ENCODE results near the gene PAQR5.

Gene PAQR5

GRCh38 chr15:69282104-69282743, 16.5 kb upstream of the PAQR5 start:
- TF ChIP-seq POLR2A (IDR thresholded peaks at IDR 0.05; ENCODE audit: extremely low read depth, insufficient read length) (no peak), CTCF (IDR thresholded peaks at IDR 0.05; ENCODE audit: low read depth, low read length) (no peak), MYC (IDR thresholded peaks at IDR 0.05; ENCODE audit: low read depth, low read length) (no peak)
- TF ChIP-seq, protein P1, sequence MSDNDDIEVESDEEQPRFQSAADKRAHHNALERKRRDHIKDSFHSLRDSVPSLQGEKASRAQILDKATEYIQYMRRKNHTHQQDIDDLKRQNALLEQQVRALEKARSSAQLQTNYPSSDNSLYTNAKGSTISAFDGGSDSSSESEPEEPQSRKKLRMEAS (IDR thresholded peaks at IDR 0.05; ENCODE audit: low read depth, low read length): no peak
- DNase-seq (ENCODE audit: low read depth): no peak
- no peak overlapping the region for H3K4me3 ChIP-seq (ENCODE audit: low read depth, low read length)

DNA sequence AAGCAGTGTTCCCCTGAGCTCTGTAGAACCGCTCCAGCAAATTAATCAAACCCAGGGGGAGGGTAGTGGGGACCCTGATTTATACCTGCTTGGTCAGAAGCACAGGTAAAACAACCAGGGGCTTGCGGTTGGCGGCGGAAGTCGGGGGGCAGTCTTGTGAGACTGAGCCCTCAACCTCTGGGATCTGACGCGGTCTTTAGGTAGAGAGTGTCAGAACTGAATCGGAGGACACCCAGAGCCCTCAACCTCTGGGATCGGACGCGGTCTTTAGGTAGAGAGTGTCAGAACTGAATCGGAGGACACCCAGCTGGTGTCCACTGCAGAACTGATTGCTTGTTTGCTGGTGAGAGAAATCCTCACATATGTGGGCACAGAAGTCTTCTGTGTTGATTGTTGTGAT, 12.9 kb upstream of the PAQR5 start:
- no peak overlapping the region for H3K4me3 ChIP-seq (ENCODE audit: low read depth, low read length)
- DNase-seq (ENCODE audit: low read depth): no peak
- TF ChIP-seq POLR2A (IDR thresholded peaks at IDR 0.05; ENCODE audit: extremely low read depth, insufficient read length) (no peak), CTCF (IDR thresholded peaks at IDR 0.05; ENCODE audit: low read depth, low read length) (no peak), MYC (IDR thresholded peaks at IDR 0.05; ENCODE audit: low read depth, low read length) (no peak)
- TF ChIP-seq, protein P1 (IDR thresholded peaks at IDR 0.05; ENCODE audit: low read depth, low read length): no peak

DNA sequence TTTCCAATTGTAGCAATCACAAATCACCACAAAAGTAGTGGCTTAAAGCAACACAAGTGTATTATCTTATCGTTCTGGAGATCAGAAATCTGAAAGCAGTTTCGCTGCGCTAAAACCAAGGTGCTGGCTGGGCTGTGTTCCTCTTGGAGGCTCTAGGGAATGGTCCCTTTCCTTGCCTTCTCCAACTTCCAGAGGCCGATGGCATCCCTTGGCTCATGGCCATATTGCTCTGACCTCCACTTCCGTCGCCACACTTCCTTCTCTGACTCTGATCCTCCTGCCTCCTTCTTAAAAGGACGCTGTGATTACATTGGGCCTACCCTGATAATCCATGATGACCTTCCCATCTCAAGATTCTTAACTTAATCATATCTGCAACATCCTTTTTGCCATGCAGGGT, 10.7 kb upstream of the PAQR5 start:
- TF ChIP-seq, protein P1 (IDR thresholded peaks at IDR 0.05; ENCODE audit: low read depth, low read length): no peak
- no peak for TF ChIP-seq CTCF (IDR thresholded peaks at IDR 0.05; ENCODE audit: low read depth, low read length)
- TF ChIP-seq POLR2A (IDR thresholded peaks at IDR 0.05; ENCODE audit: extremely low read depth, insufficient read length): no peak
- no peak for TF ChIP-seq MYC (IDR thresholded peaks at IDR 0.05; ENCODE audit: low read depth, low read length)
- no peak for DNase-seq (ENCODE audit: low read depth)
- H3K4me3 ChIP-seq (ENCODE audit: low read depth, low read length): no peak overlapping the region

- TF ChIP-seq, protein P1 (IDR thresholded peaks at IDR 0.05; ENCODE audit: low read depth, low read length): no peak
- TF ChIP-seq MYC (IDR thresholded peaks at IDR 0.05; ENCODE audit: low read depth, low read length) (no peak), CTCF (IDR thresholded peaks at IDR 0.05; ENCODE audit: low read depth, low read length) (no peak), POLR2A (IDR thresholded peaks at IDR 0.05; ENCODE audit: extremely low read depth, insufficient read length) (no peak)
- no peak overlapping the region for H3K4me3 ChIP-seq (ENCODE audit: low read depth, low read length)
- no peak for DNase-seq (ENCODE audit: low read depth)
These were observed 10.0 kb upstream of the PAQR5 start for GRCh38 chr15:69288531-69289341.

DNA sequence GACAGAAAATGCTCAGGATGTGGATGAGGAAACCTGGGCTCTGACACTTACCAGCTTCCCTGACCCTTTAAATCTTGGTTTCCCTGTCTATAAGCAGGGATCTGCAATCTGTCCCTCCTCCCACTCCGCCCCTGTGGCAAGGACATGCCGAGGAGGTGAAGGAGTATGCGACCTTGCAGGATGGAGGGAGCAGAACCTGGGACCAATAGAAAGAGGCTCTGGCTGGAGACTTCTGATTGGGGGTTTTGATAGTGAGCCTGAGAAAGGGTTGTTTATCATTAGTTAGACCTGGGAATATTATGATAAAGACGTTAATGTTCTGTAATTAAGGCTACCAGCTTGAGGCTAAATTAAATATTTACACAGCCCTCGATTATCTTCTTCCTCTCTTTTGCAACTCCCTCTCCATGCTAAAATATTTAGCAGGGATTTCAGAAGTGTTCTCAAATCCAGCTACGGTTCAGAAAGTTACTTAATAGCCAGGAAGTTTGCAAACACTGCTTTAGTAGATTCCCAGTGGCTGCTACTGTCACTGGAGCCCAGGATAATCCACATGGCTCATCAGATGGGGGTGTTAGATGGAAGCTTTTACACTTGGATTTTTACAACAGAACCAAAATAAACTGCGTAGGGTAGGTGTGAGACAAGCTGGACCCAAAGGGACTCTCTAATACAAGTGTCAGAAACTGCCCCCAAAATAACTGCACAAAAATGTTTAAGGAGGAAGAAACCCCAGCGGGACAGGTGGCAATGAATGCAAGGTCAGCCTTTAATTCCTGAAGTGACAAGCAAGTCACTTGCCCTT, 9.2 kb upstream of the PAQR5 start:
- TF ChIP-seq, protein P1 (IDR thresholded peaks at IDR 0.05; ENCODE audit: low read depth, low read length): no peak
- TF ChIP-seq POLR2A (IDR thresholded peaks at IDR 0.05; ENCODE audit: extremely low read depth, insufficient read length): no peak
- TF ChIP-seq MYC (IDR thresholded peaks at IDR 0.05; ENCODE audit: low read depth, low read length): no peak
- no peak for TF ChIP-seq CTCF (IDR thresholded peaks at IDR 0.05; ENCODE audit: low read depth, low read length)
- DNase-seq (ENCODE audit: low read depth): no peak
- no peak overlapping the region for H3K4me3 ChIP-seq (ENCODE audit: low read depth, low read length)

Measured in NB4 (cell line).